NCI-H226 (cell line): ENCODE measurements around the gene OR5D16.
"Not testable (repeated sequence)": the region's sequence is repeated elsewhere in the genome, so short reads cannot be mapped to it uniquely, and the experiment has no call there.

Source experiments
- DNase-seq: peaks from one replicate; pipeline ENCODE4 v3.0.0-alpha.2; 2015

Gene OR5D16

DNA sequence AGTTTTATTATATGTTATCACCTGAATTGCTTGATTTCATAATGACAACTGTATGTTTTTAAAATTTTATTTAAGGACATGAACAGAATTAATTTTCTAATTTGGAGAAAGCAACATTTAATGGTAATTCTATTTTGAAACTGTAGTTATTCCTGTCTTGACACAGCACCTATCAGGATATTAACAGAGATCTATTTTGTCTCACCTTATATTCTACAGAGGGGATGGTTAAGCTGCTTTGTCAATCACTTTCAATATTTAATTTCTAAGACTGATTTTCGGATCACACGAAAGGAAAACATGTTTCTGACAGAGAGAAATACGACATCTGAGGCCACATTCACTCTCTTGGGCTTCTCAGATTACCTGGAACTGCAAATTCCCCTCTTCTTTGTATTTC lies at the start of gene OR5D16:
OR5D16 (plus strand) TSS at position 301 of the 400 bp plus-strand sequence; CDS start at position 301, 0 bp downstream.
- no peak for DNase-seq

DNA sequence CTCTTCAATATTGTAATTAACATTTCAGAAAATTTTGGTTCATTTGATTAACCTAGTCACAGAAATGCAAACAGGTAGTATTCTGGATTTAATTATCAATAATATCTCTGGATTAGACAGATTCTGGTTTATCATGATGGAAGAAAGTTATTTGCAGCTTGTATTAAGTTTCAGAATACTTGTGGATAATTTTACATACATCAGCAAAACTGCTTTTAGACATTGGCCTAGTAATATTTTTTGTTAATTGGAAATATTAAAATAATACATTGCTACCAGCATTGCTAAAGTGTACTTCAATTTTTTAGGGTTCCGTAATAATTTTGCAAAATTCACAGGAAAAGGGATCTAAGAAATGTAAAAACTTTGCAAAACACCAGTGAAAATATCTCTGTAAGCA lies 46.9 kb upstream of the OR5D16 start:
- no peak for DNase-seq

DNA sequence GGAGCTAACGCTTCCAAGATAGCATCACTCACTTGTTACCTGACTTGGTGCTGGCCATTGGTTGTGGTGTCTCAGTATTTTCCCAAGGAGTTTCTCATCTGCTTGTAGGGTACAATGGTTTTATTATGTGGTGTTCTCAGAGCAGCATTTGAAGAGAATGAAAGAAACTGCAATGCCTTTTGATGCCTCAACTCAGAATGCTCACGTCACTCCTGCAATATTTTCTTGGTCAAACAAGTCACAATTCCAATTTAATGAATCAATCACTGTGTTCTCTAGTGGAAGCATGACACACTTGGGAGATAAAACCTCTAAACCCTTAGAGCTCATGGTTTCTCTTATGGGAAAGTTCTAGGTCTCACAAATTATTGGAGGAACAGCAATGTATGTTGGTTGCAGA lies 45.2 kb upstream of the OR5D16 start:
- DNase-seq = no peak

DNA sequence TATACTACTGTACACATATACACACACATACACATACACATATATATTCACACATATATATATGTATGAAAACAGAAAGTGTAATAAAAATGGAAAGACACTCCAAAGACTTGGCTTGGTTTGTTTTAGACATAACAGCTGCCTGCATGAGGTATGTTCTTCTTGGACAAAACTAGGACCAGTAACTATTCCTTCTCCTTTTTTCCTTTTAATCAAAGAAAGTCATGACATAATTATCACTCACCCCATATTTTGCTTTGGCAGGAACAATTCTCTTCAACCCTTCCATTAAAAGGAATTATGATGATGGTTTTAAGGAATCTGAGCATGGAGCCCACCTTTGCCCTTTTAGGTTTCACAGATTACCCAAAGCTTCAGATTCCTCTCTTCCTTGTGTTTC lies 43.3 kb upstream of the OR5D16 start, which contains the start of gene OR5D14:
OR5D14 (plus strand) TSS at position 301 of the 400 bp plus-strand sequence; CDS start at position 301, 0 bp downstream.
- DNase-seq = no peak

DNA sequence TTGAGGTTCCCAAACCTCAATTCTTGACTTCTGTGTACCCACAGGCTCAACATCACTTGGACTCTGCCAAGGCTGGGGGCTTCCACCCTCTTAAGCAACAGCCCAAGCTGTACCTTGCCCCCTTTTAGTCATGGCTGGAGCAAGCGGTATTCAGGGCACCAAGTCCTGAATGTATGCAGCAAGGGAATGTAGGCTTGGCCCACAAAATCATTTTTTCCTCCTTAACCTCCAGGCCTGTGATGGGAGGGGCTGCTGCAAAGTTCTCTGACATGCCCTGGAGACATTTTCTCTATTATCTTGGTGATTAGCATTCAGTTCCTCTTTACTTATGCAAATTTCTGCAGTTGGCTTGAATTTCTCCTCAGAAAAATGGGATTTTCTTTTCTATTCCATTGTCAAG lies 32.3 kb upstream of the OR5D16 start:
- DNase-seq = no peak

DNA sequence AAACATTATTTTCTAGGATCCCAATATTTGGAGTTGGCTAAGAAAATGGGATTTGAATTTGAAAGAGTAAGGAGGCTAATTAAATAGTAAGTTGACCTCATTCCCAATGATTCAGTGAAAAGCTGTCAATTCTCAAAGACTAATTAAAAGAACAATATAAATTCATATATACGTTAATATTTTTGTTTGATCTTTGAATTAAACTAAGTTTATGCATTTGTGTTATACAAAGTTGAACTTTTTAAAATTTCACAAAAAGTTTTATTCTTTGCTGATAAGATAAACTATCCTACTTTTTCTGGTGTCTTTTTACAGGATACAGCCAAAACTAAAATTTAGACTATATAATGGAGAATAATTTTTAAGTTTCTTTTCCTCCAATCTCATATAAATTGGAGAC lies 27.5 kb upstream of the OR5D16 start, which contains the start of gene OR5L1:
OR5L1 (plus strand) TSS at position 301 of the 400 bp plus-strand sequence. CDS start 100 bp downstream, outside the sequence.
- DNase-seq = no peak

DNA sequence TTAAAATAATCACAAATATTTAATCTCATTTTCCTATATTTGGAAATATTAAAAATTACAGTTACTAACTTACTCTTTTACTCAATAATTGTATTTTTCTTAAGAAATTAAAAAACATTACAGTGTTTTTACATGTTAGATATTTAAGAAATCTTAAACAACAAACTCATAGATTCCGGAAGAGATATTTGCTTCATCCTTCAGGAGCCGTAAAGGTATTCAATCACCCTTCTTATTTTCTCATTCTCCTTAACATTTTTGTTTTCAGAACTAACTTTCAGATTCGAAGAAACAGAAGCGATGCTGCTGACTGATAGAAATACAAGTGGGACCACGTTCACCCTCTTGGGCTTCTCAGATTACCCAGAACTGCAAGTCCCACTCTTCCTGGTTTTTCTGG lies 19.2 kb upstream of the OR5D16 start, which contains the start of gene OR5D18:
OR5D18 (plus strand) TSS at position 301 of the 400 bp plus-strand sequence; CDS start at position 301, 0 bp downstream.
- DNase-seq = no peak

DNA sequence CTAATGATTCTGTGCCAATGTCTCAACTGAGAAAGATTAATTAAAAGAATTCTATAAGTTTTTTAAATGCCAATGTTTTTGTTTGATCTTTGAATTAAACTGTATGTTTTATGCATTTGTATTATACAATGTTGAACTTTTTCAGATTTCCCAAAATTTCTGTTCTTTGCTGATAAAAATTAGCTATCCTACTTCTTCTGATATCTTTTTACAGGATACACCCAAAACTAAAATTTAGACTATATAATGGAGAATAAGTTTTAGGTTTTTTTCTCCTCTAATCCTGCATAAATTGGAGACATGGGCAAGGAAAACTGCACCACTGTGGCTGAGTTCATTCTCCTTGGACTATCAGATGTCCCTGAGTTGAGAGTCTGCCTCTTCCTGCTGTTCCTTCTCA lies 11.6 kb upstream of the OR5D16 start, which contains the start of gene OR5L2:
OR5L2 (plus strand) TSS at position 301 of the 400 bp plus-strand sequence; CDS start at position 301, 0 bp downstream.
- no peak for DNase-seq

DNA sequence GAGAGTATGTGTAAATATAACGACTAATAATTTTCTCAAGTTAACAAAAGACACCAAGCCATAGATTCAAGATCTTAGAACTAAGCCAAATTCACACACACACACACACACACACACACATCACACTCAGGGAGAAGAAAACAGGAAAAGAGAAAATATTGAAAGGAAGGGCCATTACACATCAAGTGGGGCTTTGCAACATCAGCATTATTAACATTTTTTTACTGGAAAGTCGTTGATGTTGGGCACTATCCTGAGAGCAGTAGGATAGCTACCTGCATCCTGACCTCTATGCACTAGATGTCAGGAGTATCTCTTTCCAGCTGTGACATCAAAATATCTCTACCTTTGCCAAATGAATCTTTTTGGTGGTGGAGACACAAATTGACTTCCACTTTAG lies 8.9 kb downstream of the OR5D16 start:
- DNase-seq = no peak

DNA sequence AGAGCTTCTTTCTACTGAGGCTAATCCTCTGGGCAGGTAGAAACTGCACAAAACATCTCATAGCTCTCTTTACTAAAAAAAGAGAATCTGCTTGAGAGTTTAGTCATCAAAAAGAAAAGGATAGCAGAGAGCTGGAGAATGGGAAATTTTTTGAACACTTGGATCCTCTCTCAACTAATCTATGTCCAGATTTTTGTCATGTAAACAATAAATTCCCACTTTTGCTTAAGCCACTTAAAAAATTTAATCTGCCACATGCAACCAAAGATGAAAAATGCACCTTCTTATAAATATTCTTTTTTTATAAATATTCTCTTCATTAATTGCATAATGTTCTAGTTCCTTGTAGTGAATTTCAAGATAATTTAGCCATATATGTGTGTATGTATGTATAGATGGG lies 10.5 kb downstream of the OR5D16 start:
- DNase-seq = no peak

DNA sequence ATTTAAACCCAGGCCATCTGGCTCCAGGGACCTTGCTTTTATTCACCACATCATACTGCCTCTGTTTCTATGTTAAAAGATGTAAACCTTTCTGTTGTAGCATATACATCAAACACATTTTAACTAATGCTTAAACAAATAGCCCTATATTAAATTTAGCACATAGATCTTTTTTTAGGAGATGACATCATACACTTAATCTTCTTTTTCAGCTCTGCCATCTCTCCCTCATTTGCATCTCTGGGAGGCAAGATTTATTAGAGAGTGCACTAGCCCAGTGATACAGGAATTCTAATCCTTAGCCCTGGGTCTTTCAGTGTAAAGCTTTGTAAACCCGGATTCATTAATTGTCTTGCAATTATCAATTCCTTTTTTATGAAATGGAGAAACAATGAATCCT lies 13.6 kb downstream of the OR5D16 start:
- DNase-seq = no peak

DNA sequence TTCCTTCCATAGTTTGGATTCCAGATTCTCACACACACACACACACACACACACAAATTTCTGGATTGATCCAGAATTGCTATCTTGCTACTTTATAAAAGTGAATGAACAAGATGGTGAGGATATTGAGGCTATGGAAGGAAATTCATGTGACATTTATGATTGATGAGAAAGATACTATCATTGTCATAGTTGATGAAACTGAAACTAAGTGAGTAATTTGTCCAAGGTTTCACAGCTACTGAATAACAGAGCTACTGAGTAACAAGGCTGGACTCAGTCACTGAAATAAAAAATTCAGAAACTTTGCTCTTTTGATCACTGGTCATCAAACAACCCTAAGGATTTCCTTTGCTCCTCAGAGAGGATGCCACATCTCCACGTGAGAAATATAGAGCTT lies 16.2 kb downstream of the OR5D16 start:
- no peak for DNase-seq

DNA sequence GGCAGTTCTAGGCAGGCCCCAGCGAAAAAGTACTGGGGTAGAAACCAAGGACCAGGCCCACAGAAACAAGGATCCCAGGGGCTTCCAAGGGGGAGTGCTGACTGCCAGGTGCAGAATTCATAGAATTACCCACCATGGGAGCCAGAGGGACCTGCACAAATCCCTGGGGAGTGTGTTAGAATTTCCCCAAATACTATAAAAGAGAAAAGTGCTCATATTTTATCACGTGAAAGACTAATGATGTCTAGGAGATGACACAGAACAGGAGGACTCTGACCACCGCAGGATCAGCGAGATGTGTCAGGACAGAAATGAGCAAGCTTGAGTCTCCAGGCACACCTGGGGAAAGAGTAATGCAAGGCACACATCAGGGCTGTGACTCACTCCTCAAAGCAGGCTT lies 28.8 kb downstream of the OR5D16 start:
- DNase-seq = not testable (repeated sequence)

DNA sequence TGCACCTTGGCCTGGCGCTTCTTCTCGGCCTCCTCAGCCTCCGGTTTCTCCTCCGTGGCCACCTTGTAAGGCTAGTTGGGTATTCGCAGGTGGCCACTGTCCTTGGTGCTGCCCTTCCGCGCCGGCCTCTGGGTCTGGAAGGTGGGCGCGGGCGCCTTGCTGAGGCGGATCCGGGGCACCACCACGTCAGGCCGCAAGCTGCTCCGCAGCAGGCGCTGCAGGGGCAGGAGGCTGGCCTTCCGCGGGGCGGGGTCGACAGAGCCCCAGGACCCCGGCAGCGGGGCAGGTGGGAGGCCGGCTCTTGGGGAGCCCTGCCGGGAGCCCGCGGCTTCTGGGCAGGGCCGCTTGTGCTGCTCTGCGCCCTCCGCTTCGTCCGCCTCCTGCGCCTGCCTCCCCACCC lies 34.2 kb downstream of the OR5D16 start:
- DNase-seq = not testable (repeated sequence)

DNA sequence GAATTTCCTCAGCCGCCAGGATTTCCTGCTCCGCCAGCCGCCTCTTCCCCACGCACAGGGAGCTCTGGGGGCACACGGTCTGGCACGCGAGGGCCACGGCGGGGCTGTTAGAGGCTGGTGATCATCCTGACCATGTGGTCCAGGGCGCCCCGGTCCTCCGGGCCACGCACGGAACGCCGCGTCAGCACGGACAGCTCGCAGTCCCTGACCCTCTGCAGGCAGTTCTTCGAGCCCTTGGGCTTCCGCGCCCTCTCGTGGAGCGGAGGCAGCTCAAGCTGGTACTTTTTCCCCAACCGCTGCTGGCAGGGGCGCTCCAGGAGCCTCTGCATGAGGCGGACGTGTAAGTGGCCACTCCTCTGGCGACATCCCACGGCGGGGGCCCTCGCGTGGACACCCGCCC lies 34.6 kb downstream of the OR5D16 start:
- DNase-seq = not testable (repeated sequence)

DNA sequence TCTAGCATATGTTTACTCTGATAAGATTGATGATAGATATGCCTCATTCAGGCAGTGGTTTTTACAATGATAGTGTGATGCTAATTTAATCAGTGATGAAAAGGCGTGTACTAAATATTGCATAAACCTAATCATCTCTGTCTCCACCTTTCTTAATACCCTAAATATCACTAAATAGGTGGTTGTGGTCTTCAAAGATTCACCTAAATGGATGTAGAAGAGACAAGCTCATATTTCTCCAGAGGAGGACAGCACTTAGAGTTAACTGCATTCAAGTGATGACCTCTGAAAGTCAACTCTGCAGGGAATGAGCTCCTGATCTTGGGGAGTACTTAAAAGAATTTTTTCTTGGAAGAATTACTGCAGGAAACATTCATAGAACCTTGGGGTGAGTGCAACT lies 44.4 kb downstream of the OR5D16 start, which contains the start of gene TRIM51:
TRIM51 (plus strand) TSS at position 301 of the 400 bp plus-strand sequence. CDS start 2,132 bp downstream, outside the sequence.
- not testable (repeated sequence) for DNase-seq

DNA sequence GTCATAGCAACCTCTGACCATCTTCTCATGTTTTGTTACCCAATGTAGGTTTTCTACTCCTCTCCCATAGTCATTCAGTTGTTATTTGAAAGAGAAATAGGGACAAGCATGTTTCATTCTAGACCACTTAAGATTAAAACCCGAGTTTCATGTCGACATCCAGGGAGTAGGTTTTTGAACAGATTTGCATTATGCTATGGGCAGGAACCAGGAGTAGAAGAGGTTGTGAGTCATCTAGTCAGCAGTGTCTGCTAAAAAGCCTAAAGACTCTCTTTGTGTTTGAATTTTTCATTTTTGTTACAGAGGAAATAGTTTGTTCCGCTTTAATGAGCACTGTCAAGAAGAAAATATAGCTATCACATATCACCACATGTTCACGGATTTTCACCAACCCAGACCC lies 46.4 kb downstream of the OR5D16 start:
- not testable (repeated sequence) for DNase-seq

DNA sequence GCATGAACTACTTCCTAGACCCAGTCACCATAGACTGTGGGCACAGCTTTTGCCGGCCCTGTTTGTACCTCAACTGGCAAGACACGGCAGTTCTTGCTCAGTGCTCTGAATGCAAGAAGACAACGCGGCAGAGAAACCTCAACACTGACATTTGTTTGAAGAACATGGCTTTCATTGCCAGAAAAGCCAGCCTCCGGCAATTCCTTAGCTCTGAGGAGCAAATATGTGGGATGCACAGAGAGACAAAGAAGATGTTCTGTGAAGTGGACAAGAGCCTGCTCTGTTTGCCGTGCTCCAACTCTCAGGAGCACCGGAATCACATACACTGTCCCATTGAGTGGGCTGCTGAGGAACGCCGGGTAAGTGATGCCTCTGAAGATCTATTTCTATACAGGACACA lies 46.9 kb downstream of the OR5D16 start:
- not testable (repeated sequence) for DNase-seq
